Cardiac fibroblast (primary cell): ENCODE data around the gene DHX58.

Experiments used
- DNase-seq, 2 donors: peaks; one replicate each; pipeline versions ENCODE4 v3.0.0 to v3.0.0-alpha.2; 2010; ENCODE audit warnings: low read depth in 2 of 2
- H3K4me3 ChIP-seq, 2 donors: replicated peaks in 1 of 2; 1 replicate in 1 of 2; 2 replicates in 1 of 2; pipeline ENCODE4 v1.5.1; 2011; ENCODE audit warnings: low read depth in 2 of 2, low read length in 2 of 2, mild to moderate bottlenecking in 2 of 2, moderate library complexity in 1 of 2
- CTCF ChIP-seq: IDR thresholded peaks from one replicate; pipeline ENCODE4 v1.5.1; 2011; ENCODE audit warnings: low read depth, mild to moderate bottlenecking, low read length, inconsistent platforms

The DHX58 gene

GRCh38 chr17:42114118-42114517 is 1.6 kb upstream of the DHX58 start:
- no peak for DNase-seq
- TF ChIP-seq CTCF, result no peak
- H3K4me3 ChIP-seq, result no peak overlapping the region

- DNase-seq, result no peak
- H3K4me3 ChIP-seq, result no peak overlapping the region
- no peak for TF ChIP-seq CTCF
These were observed 967 bp upstream of the DHX58 start for GRCh38 chr17:42113293-42114069.

DNA sequence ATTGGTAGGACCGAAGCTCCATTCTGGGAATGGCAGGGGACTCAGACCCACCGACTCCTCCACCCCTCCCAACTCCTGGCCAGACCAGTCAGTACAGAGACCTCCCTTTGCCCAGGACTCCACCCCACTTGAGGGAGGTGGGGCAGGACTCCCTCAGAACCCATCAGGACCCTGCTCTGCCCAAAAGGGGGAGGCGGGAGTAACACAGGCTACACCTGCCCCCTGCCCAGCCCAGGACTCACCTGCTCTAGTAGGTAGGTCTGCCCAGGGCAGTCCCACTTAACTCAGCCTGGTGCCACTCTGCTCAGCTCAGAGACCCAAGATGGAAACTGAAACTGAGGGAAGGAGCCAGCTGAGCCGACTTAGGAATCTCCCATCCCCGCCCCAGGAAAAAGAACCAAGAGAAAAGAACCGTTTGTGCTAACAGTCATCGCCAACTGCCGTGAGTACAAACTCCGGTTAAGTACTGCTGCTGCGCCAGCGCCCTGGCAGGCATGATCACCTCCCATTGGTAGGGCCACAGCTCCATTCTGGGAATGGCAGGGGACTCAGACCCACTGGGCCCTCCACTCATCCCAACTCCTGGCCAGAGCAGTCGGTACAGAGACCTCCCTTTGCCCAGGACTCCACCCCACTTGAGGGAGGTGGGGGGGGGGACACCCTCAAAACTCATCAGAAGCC is 503 bp downstream of the DHX58 start:
- TF ChIP-seq CTCF, result no peak
- peak overlapping the region; percentile 51 to 58 for H3K4me3 ChIP-seq
- DNase-seq, result peak; percentile 41 to 58

DNA sequence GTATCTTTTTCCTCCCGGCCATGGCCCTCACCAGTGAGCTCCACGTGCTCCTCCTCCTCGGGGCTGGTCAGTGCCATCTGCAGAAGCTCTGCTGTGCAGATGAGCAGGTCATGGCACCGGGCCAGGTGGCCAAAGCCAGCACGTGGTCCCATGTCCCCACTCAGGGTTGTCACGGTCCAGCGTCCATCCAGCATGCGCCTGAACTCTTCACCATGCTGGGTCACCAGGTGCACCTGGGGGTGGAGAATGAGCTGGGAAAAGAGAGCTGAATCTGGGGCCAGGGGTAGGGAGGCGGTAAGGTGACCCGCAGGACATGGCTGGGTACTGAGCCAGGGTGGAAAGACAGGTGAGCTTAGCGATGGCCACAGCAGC is 1.3 kb downstream of the DHX58 start:
- TF ChIP-seq CTCF, result no peak
- no peak overlapping the region for H3K4me3 ChIP-seq
- no peak for DNase-seq

DNA sequence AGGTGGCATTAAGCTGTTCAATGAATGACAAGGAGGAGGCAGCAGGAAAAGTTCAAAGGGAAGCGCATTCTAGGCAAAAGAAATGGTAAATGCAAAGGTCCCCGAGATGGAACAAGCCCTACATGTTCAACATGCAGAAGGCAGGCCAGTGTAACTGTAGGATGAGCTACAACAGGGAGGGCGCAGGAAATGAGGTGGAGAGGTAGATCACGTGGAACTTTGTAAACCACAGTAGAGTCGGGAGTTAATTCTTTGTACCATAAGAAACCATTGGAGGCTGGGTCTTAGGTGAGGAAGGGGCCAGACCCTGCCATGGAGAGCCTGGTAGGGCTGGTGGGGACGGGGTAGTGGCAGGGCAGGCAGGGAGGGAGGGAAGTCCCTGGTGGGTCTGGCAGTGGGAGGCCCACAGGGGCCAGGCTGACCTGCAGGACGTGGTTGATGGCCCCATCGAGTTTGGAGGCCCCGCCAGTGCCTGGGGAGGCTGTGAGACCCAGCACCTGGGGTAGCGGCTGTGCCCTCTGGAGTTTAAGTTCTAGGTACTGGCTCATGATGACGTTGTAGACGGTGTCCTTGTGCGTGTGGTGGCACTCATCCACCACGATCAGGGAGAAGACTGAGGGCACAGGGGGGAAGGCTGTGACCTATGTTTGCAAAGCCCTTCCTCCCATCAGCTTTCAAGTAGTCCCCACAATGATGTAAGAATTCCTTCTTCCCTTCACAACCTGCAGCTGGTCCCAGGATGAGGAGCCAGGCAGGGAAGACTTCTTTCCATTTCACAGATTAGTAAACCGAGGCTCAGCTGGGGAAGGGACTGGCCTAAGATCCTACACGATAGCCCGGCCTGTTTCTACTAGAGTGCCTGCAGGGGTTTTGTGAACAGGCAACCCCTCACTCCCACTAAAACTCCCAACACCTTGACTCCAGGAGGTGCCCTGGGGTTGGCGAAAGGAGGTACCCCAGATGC is 1.9 kb downstream of the DHX58 start:
- no peak for TF ChIP-seq CTCF
- DNase-seq, result no peak
- no peak overlapping the region for H3K4me3 ChIP-seq

GRCh38 chr17:42109086-42109485 is 3.4 kb downstream of the DHX58 start:
- H3K4me3 ChIP-seq, result no peak overlapping the region
- no peak for TF ChIP-seq CTCF
- DNase-seq, result no peak
